SK-N-DZ (cell line): Measurements from ENCODE around the gene RPL37.

Source experiments
- small RNA-seq, 2 experiments: library from RNA; depleted of rRNA; stranded (forward); fragments of <200 nt; gene quantifications; one replicate each; pipeline ENCODE3, GENCODE V24; 2014

RPL37 gene

Small RNA genes lying within 50 kb of the gene (small RNA-seq; reads per million reads assigned to genes)
- 0 reads per million in 2 experiments for gene RF00191
- gene SNORD72 = 16.3 to 130 reads per million in 2 experiments
